Activated T-helper 2 cell treated with anti-CD3 and anti-CD28 coated beads, Interferon-gamma antibody, Interleukin-2, Interleukin-4, amounts not matched to agents 10 μg/mL and 5 μg/mL and 100 μg/mL, durations not matched to agents 14 hours and 24 hours and 36 hours (primary cell): ENCODE results near the gene EXOSC6. TPM values are rescaled to one million over a fixed set of nuclear protein-coding genes. Genes with fewer than 3 reads are reported as not detected.
"Not testable (repeated sequence)": the region's sequence is repeated elsewhere in the genome, so short reads cannot be mapped to it uniquely, and the experiment has no call there.

ENCODE experiments used
- DNase-seq: peaks from one replicate; pipeline ENCODE4 v3.0.0; 2021; ENCODE audit warnings: low spot score
- H3K27ac Mint-ChIP-seq: one replicate; pipeline ENCODE4 v1.8.0; 2021; ENCODE audit warnings: mixed read lengths
- H3K27me3 Mint-ChIP-seq: one replicate; pipeline ENCODE4 v1.8.0; 2021; ENCODE audit warnings: low read depth, mixed read lengths
- H3K36me3 Mint-ChIP-seq: one replicate; pipeline ENCODE4 v1.8.0; 2021; ENCODE audit warnings: low read depth, mixed read lengths
- H3K4me1 Mint-ChIP-seq: one replicate; pipeline ENCODE4 v1.8.0; 2021; ENCODE audit warnings: low read depth, mixed read lengths
- H3K4me3 Mint-ChIP-seq: one replicate; pipeline ENCODE4 v1.8.0; 2021; ENCODE audit warnings: low read depth, mild to moderate bottlenecking, moderate library complexity, mixed read lengths
- H3K9me3 Mint-ChIP-seq: one replicate; pipeline ENCODE4 v1.8.0; 2021; ENCODE audit warnings: mixed read lengths
- intact Hi-C: fragments of 100-400 bp; cut with micrococcal nuclease; formaldehyde crosslinking; loops from one replicate; pipeline ENCODE4 v1.15.1; 2023
- total RNA-seq: library from RNA; stranded (reverse); gene quantifications from 2 replicates; pipeline ENCODE4 v1.2.3, GENCODE V29; 2022

EXOSC6 gene
- total RNA-seq, 1 donor from 2014 or later: 32.0 TPM

GRCh38 chr16:70270176-70270575, 18.4 kb upstream of the EXOSC6 start:
- H3K27ac Mint-ChIP-seq: no peak overlapping the region
- no peaks in the 10 kb centered on the region for H3K9me3 Mint-ChIP-seq
- intact Hi-C loops: no loop called here
- peaks cover 72% of the 10 kb centered on the region for H3K36me3 Mint-ChIP-seq
- H3K27me3 Mint-ChIP-seq: no peaks in the 10 kb centered on the region
- no peaks in the 10 kb centered on the region for H3K4me1 Mint-ChIP-seq
- no peak overlapping the region for H3K4me3 Mint-ChIP-seq
- DNase-seq: no peak

- Mint-ChIP-seq H3K4me1 (no peaks in the 10 kb centered on the region), H3K27ac (no peak overlapping the region), H3K4me3 (no peak overlapping the region), H3K36me3 (peaks cover 72% of the 10 kb centered on the region), H3K9me3 (no peaks in the 10 kb centered on the region), H3K27me3 (no peaks in the 10 kb centered on the region)
- intact Hi-C loops: no loop called here
- DNase-seq: no peak
Measured at GRCh38 chr16:70269471-70269870, 17.7 kb upstream of the EXOSC6 start.

- H3K4me1 Mint-ChIP-seq, H3K27ac Mint-ChIP-seq, H3K9me3 Mint-ChIP-seq, DNase-seq, intact Hi-C loops, H3K27me3 Mint-ChIP-seq, H3K4me3 Mint-ChIP-seq: not testable (repeated sequence)
- H3K36me3 Mint-ChIP-seq: peaks cover 71% of the 10 kb centered on the region
Measured at GRCh38 chr16:70267922-70268321, 16.2 kb upstream of the EXOSC6 start.

GRCh38 chr16:70267516-70267915, 15.8 kb upstream of the EXOSC6 start:
- no peak for DNase-seq
- intact Hi-C loops: no loop called here
- Mint-ChIP-seq H3K27ac (no peak overlapping the region), H3K4me3 (no peak overlapping the region), H3K27me3 (no peaks in the 10 kb centered on the region), H3K4me1 (no peaks in the 10 kb centered on the region), H3K36me3 (peaks cover 69% of the 10 kb centered on the region), H3K9me3 (no peaks in the 10 kb centered on the region)

GRCh38 chr16:70259903-70260302, 8.2 kb upstream of the EXOSC6 start:
- H3K36me3 Mint-ChIP-seq: peaks cover 70% of the 10 kb centered on the region
- intact Hi-C loops, H3K27ac Mint-ChIP-seq, H3K9me3 Mint-ChIP-seq, H3K4me3 Mint-ChIP-seq, DNase-seq, H3K4me1 Mint-ChIP-seq, H3K27me3 Mint-ChIP-seq: not testable (repeated sequence)

- H3K27ac Mint-ChIP-seq: no peak overlapping the region
- H3K27me3 Mint-ChIP-seq: no peaks in the 10 kb centered on the region
- H3K36me3 Mint-ChIP-seq: peaks cover 69% of the 10 kb centered on the region
- no peaks in the 10 kb centered on the region for H3K4me1 Mint-ChIP-seq
- no peaks in the 10 kb centered on the region for H3K9me3 Mint-ChIP-seq
- intact Hi-C loops: no loop called here
- DNase-seq: no peak
- H3K4me3 Mint-ChIP-seq: no peak overlapping the region
Measured at GRCh38 chr16:70258946-70259345, 7.2 kb upstream of the EXOSC6 start.

- peaks cover 73% of the 10 kb centered on the region for H3K36me3 Mint-ChIP-seq
- intact Hi-C loops: no loop called here
- no peak for DNase-seq
- no peaks in the 10 kb centered on the region for H3K4me1 Mint-ChIP-seq
- no peaks in the 10 kb centered on the region for H3K9me3 Mint-ChIP-seq
- no peak overlapping the region for H3K4me3 Mint-ChIP-seq
- H3K27me3 Mint-ChIP-seq: no peaks in the 10 kb centered on the region
- H3K27ac Mint-ChIP-seq: no peak overlapping the region
Measured at GRCh38 chr16:70258065-70258464, 6.3 kb upstream of the EXOSC6 start.

GRCh38 chr16:70257391-70257790, 5.7 kb upstream of the EXOSC6 start:
- intact Hi-C loops: no loop called here
- H3K36me3 Mint-ChIP-seq: peaks cover 75% of the 10 kb centered on the region
- H3K4me1 Mint-ChIP-seq: no peaks in the 10 kb centered on the region
- H3K4me3 Mint-ChIP-seq: no peak overlapping the region
- no peak for DNase-seq
- no peak overlapping the region for H3K27ac Mint-ChIP-seq
- H3K9me3 Mint-ChIP-seq: no peaks in the 10 kb centered on the region
- no peaks in the 10 kb centered on the region for H3K27me3 Mint-ChIP-seq

GRCh38 chr16:70255574-70255973, 3.8 kb upstream of the EXOSC6 start:
- H3K27me3 Mint-ChIP-seq: no peaks in the 10 kb centered on the region
- H3K4me1 Mint-ChIP-seq: peaks cover 4% of the 10 kb centered on the region
- no peak overlapping the region for H3K4me3 Mint-ChIP-seq
- DNase-seq: no peak
- H3K9me3 Mint-ChIP-seq: no peaks in the 10 kb centered on the region
- intact Hi-C loops: no loop called here
- H3K36me3 Mint-ChIP-seq: peaks cover 75% of the 10 kb centered on the region
- H3K27ac Mint-ChIP-seq: no peak overlapping the region

- Mint-ChIP-seq H3K27me3 (no peaks in the 10 kb centered on the region), H3K27ac (no peak overlapping the region), H3K4me3 (no peak overlapping the region), H3K4me1 (peaks cover 7% of the 10 kb centered on the region), H3K9me3 (no peaks in the 10 kb centered on the region), H3K36me3 (peaks cover 74% of the 10 kb centered on the region)
- DNase-seq: no peak
- intact Hi-C loops: loop anchor here (5.0 kb wide), 1 partner anchor 92 kb away; the partner anchor contains the start of gene DDX19A
Measured at GRCh38 chr16:70254965-70255286, 3.2 kb upstream of the EXOSC6 start.

GRCh38 chr16:70254180-70254964, 2.6 kb upstream of the EXOSC6 start:
- no peak for DNase-seq
- H3K4me1 Mint-ChIP-seq: peaks cover 9% of the 10 kb centered on the region
- no peaks in the 10 kb centered on the region for H3K9me3 Mint-ChIP-seq
- no peak overlapping the region for H3K27ac Mint-ChIP-seq
- H3K36me3 Mint-ChIP-seq: peaks cover 76% of the 10 kb centered on the region
- H3K4me3 Mint-ChIP-seq: no peak overlapping the region
- no peaks in the 10 kb centered on the region for H3K27me3 Mint-ChIP-seq
- intact Hi-C loops: loop anchor here (5.0 kb wide), 1 partner anchor 93 kb away; the partner anchor contains the start of gene DDX19A

GRCh38 chr16:70253291-70254106, 1.8 kb upstream of the EXOSC6 start:
- no peaks in the 10 kb centered on the region for H3K27me3 Mint-ChIP-seq
- peaks cover 74% of the 10 kb centered on the region for H3K36me3 Mint-ChIP-seq
- no peak for DNase-seq
- intact Hi-C loops: loop anchor here (5.0 kb wide), 1 partner anchor 94 kb away; the partner anchor contains the start of gene DDX19A
- peak overlapping the region; percentile 39 for H3K4me3 Mint-ChIP-seq
- H3K9me3 Mint-ChIP-seq: no peaks in the 10 kb centered on the region
- H3K27ac Mint-ChIP-seq: no peak overlapping the region
- H3K4me1 Mint-ChIP-seq: peaks cover 11% of the 10 kb centered on the region

GRCh38 chr16:70252355-70252988, 732 bp upstream of the EXOSC6 start:
- H3K27me3 Mint-ChIP-seq: no peaks in the 10 kb centered on the region
- H3K27ac Mint-ChIP-seq: no peak overlapping the region
- no peak for DNase-seq
- peaks cover 71% of the 10 kb centered on the region for H3K36me3 Mint-ChIP-seq
- H3K4me1 Mint-ChIP-seq: peaks cover 11% of the 10 kb centered on the region
- H3K4me3 Mint-ChIP-seq: no peak overlapping the region
- no peaks in the 10 kb centered on the region for H3K9me3 Mint-ChIP-seq
- intact Hi-C loops: loop anchor here (5.0 kb wide), 1 partner anchor 95 kb away; the partner anchor contains the start of gene DDX19A
